Activated naive CD4-positive, alpha-beta T cell treated with anti-CD3 and anti-CD28 coated beads for 36 hours (primary cell): ENCODE data around the gene RAET1G. TPM values are rescaled to one million over a fixed set of nuclear protein-coding genes. Genes with fewer than 3 reads are reported as not detected.

ENCODE experiments used
- CTCF ChIA-PET: fragments of 350-600 bp; sonication (Branson Sonifier 250); formaldehyde crosslinking; loops from one replicate; lab custom pipeline; 2021; ENCODE audit warnings: antibody characterized with exemption; lab: Charles Lee
- DNase-seq: peaks from one replicate; pipeline ENCODE4 v3.0.0-alpha.2; 2020
- H3K27ac Mint-ChIP-seq: one replicate; pipeline ENCODE4 v1.8.0; 2021; ENCODE audit warnings: mild to moderate bottlenecking, mixed read lengths
- H3K27me3 Mint-ChIP-seq: one replicate; pipeline ENCODE4 v1.8.0; 2021; ENCODE audit warnings: low read depth, mixed read lengths
- H3K36me3 Mint-ChIP-seq: one replicate; pipeline ENCODE4 v1.8.0; 2021; ENCODE audit warnings: low read depth, mixed read lengths
- H3K4me1 Mint-ChIP-seq: one replicate; pipeline ENCODE4 v1.8.0; 2021; ENCODE audit warnings: low read depth, mixed read lengths
- H3K4me3 Mint-ChIP-seq: one replicate; pipeline ENCODE4 v1.8.0; 2021; ENCODE audit warnings: mild to moderate bottlenecking, moderate library complexity, mixed read lengths
- H3K9me3 Mint-ChIP-seq: one replicate; pipeline ENCODE4 v1.8.0; 2021; ENCODE audit warnings: mixed read lengths
- intact Hi-C: fragments of 100-400 bp; cut with micrococcal nuclease; formaldehyde crosslinking; loops from one replicate; pipeline ENCODE4 v1.15.1; 2023
- total RNA-seq, 2 experiments: library from RNA; stranded (reverse); gene quantifications; one replicate each; pipeline ENCODE4 v1.2.3, GENCODE V29; 2021

The RAET1G gene
- total RNA-seq, 2 experiments from 2014 or later = not detected

GRCh38 chr6:149884617-149885016 lies 38.3 kb downstream of the RAET1G start:
- H3K4me3 Mint-ChIP-seq = no peak overlapping the region
- no peaks in the 10 kb centered on the region for H3K9me3 Mint-ChIP-seq
- DNase-seq = no peak
- H3K4me1 Mint-ChIP-seq = no peaks in the 10 kb centered on the region
- H3K36me3 Mint-ChIP-seq = no peaks in the 10 kb centered on the region
- no peaks in the 10 kb centered on the region for H3K27me3 Mint-ChIP-seq
- CTCF ChIA-PET = no interaction called here
- intact Hi-C loops = no loop called here
- H3K27ac Mint-ChIP-seq = no peak overlapping the region

GRCh38 chr6:149884215-149884614 lies 38.7 kb downstream of the RAET1G start:
- Mint-ChIP-seq H3K4me3 (no peak overlapping the region), H3K27ac (no peak overlapping the region), H3K36me3 (no peaks in the 10 kb centered on the region), H3K9me3 (no peaks in the 10 kb centered on the region), H3K4me1 (no peaks in the 10 kb centered on the region), H3K27me3 (no peaks in the 10 kb centered on the region)
- DNase-seq = no peak
- CTCF ChIA-PET = no interaction called here
- intact Hi-C loops = no loop called here

- H3K9me3 Mint-ChIP-seq = no peaks in the 10 kb centered on the region
- DNase-seq = no peak
- peaks cover 15% of the 10 kb centered on the region for H3K27me3 Mint-ChIP-seq
- CTCF ChIA-PET = no interaction called here
- no peaks in the 10 kb centered on the region for H3K4me1 Mint-ChIP-seq
- no peak overlapping the region for H3K27ac Mint-ChIP-seq
- no peak overlapping the region for H3K4me3 Mint-ChIP-seq
- intact Hi-C loops = no loop called here
- H3K36me3 Mint-ChIP-seq = no peaks in the 10 kb centered on the region
Measured at GRCh38 chr6:149881860-149882259, 41.1 kb downstream of the RAET1G start.

DNA sequence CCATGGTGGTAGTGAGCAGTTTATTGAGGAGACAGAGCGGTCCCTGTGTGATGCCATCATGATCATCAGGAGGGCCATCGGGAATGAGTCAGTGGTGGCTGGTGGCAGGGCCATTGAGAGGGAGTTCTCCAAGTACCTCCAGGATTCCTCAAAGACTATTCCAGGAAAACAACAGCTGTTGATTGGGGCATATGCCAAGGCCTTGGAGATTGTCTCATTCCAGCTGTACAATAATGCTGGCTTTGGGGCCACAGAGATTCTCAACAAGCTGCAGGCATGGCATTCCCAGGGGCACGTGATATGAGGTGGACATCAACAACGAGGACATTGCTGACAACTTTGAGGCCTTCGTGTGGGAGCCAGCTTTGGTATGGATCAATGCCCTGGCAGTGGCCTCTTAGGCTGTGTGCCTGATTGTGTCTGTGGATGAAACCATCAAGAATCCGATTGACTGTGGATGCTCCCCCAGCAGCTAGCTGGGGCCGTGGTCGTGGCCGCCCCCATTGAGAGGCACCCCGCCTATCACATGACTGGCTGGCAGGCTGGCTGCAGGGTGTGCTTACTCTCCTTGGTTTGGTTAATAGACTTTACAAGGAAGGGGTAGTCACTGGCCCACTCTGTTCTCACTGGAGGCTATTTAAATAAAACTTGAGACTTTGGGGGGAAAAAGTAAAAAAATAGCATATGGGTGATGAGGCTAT lies 41.7 kb downstream of the RAET1G start:
- no peak overlapping the region for H3K27ac Mint-ChIP-seq
- DNase-seq = no peak
- no peaks in the 10 kb centered on the region for H3K36me3 Mint-ChIP-seq
- no peak overlapping the region for H3K4me3 Mint-ChIP-seq
- H3K27me3 Mint-ChIP-seq = peaks cover 15% of the 10 kb centered on the region
- H3K9me3 Mint-ChIP-seq = no peaks in the 10 kb centered on the region
- intact Hi-C loops = no loop called here
- CTCF ChIA-PET = interaction anchor here (0.6 to 1.6 kb wide), 3 partner anchors 25 to 66 kb away, joined by 3 to 4 read pairs (median 3); no protein-coding TSS in a partner anchor
- H3K4me1 Mint-ChIP-seq = no peaks in the 10 kb centered on the region

- peaks cover 15% of the 10 kb centered on the region for H3K27me3 Mint-ChIP-seq
- no peak overlapping the region for H3K4me3 Mint-ChIP-seq
- no peaks in the 10 kb centered on the region for H3K36me3 Mint-ChIP-seq
- CTCF ChIA-PET = interaction anchor here (0.6 to 1.4 kb wide), 3 partner anchors 8 to 134 kb away, joined by 3 to 6 read pairs (median 3); no protein-coding TSS in a partner anchor
- H3K27ac Mint-ChIP-seq = no peak overlapping the region
- no peaks in the 10 kb centered on the region for H3K4me1 Mint-ChIP-seq
- intact Hi-C loops = no loop called here
- H3K9me3 Mint-ChIP-seq = no peaks in the 10 kb centered on the region
- DNase-seq = no peak
Measured at GRCh38 chr6:149877659-149878058, 45.3 kb downstream of the RAET1G start.

- H3K36me3 Mint-ChIP-seq = no peaks in the 10 kb centered on the region
- CTCF ChIA-PET = no interaction called here
- no peak for DNase-seq
- H3K4me3 Mint-ChIP-seq = no peak overlapping the region
- H3K27ac Mint-ChIP-seq = no peak overlapping the region
- intact Hi-C loops = no loop called here
- no peaks in the 10 kb centered on the region for H3K9me3 Mint-ChIP-seq
- H3K27me3 Mint-ChIP-seq = peaks cover 15% of the 10 kb centered on the region
- H3K4me1 Mint-ChIP-seq = no peaks in the 10 kb centered on the region
Measured at GRCh38 chr6:149876241-149876933, 46.5 kb downstream of the RAET1G start.

DNA sequence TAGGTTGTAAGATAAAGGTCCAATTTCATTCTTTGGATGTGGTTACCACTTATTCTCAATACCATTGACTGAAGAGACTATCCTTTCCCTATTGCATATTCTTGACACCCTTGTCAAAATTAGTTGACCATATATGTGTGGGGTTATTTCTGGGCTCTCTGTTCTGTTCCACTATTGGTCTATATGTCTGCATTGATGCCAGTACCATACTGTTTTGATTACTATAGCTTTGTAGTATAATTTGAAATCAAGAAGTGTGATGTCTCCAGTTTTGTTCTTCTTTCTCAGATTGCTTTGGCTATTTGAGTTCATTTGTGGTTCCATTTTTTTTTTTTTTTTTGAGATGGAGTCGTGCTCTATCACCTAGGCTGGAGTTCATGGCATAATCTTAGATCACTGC lies 50.7 kb downstream of the RAET1G start:
- no peaks in the 10 kb centered on the region for H3K36me3 Mint-ChIP-seq
- no peaks in the 10 kb centered on the region for H3K9me3 Mint-ChIP-seq
- CTCF ChIA-PET = no interaction called here

GRCh38 chr6:149871182-149871581 lies 51.7 kb downstream of the RAET1G start:
- Mint-ChIP-seq H3K4me1 (no peaks in the 10 kb centered on the region), H3K4me3 (no peak overlapping the region), H3K27me3 (no peaks in the 10 kb centered on the region), H3K9me3 (no peaks in the 10 kb centered on the region), H3K27ac (no peak overlapping the region), H3K36me3 (no peaks in the 10 kb centered on the region)
- no peak for DNase-seq
- intact Hi-C loops = no loop called here
- CTCF ChIA-PET = interaction anchor here (1.2 kb wide), 1 partner anchor 29 kb away, joined by 4 read pairs; no protein-coding TSS in a partner anchor

More for the DNA sequence above, 50.7 kb downstream of the RAET1G start:
- Mint-ChIP-seq H3K4me3 (no peak overlapping the region), H3K4me1 (no peaks in the 10 kb centered on the region), H3K27ac (no peak overlapping the region), H3K27me3 (peaks cover 3% of the 10 kb centered on the region)
- intact Hi-C loops = no loop called here
- no peak for DNase-seq

DNA sequence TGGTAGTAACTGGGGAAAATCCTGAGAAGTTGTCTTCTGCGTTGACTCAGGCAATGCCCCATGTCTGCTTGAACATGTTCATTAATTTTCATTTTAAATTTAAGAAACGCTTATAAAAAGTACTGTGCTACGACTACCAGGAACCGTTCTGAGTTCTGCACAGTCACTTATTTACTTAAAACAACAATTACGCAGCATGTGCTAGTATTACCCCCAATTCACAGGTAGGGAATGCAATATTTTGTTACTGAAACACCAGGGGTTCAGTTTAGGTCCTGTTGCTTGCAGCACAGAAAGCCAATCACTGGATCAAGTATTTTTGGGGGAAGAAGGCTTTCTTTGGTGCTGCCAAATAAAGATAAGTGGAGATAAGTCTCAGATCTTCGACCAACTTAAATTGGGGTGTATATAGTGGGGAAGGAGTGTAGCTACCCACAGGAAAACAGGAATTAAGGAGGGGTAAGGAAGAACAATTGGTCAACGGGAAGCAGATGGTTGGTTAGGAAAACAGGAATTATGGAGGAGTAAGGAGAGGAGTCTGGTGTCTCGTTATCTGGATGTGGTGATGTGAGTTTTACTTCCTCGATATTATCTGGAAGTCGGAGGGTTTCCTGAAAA lies 53.5 kb downstream of the RAET1G start:
- Mint-ChIP-seq H3K27me3 (no peaks in the 10 kb centered on the region), H3K27ac (no peak overlapping the region), H3K36me3 (no peaks in the 10 kb centered on the region), H3K4me3 (no peak overlapping the region), H3K4me1 (peaks cover 2% of the 10 kb centered on the region), H3K9me3 (no peaks in the 10 kb centered on the region)
- intact Hi-C loops = no loop called here
- no peak for DNase-seq
- CTCF ChIA-PET = interaction anchor here (0.9 kb wide), 1 partner anchor 34 kb away, joined by 3 read pairs; no protein-coding TSS in a partner anchor

- Mint-ChIP-seq H3K9me3 (no peaks in the 10 kb centered on the region), H3K4me1 (peaks cover 2% of the 10 kb centered on the region), H3K4me3 (no peak overlapping the region), H3K27ac (no peak overlapping the region), H3K27me3 (no peaks in the 10 kb centered on the region), H3K36me3 (no peaks in the 10 kb centered on the region)
- CTCF ChIA-PET = no interaction called here
- intact Hi-C loops = no loop called here
- no peak for DNase-seq
Measured at GRCh38 chr6:149867876-149868640, 54.9 kb downstream of the RAET1G start.
